GM21515 (cell line): Measurements from ENCODE around the gene C2CD4D.

Experiments used
- ATAC-seq: cut with Tn5 transposase; IDR thresholded peaks from one replicate; pipeline ENCODE4 v1.9.1; 2021; ENCODE audit not compliant: unreplicated experiment

Gene C2CD4D

GRCh38 chr1:151790940-151791651, 48.5 kb downstream of the C2CD4D start:
- ATAC-seq = peak; percentile 7

- peak; percentile 95 for ATAC-seq
Measured at GRCh38 chr1:151790071-151790939, 49.3 kb downstream of the C2CD4D start, which contains the start of gene TDRKH. Gene TDRKH (minus strand): TSS chr1:151790500. CDS start chr1:151783022, 7,478 bp downstream.
